ENCODE data around the gene ABCF3. TPM values are rescaled to one million over a fixed set of nuclear protein-coding genes. Genes with fewer than 3 reads are reported as not detected.

ABCF3 gene
- total RNA-seq, 4 donors from 2014 or later: 11.8 to 73.0 (median 36.8) TPM

- Histone ChIP-seq H3K4me3 (no peak overlapping the region), H3K36me3 (no peaks in the 10 kb centered on the region), H3K9me3 (no peaks in the 10 kb centered on the region), H3K27ac (no peak overlapping the region), H3K4me1 (peaks cover 0 to 3% of the 10 kb centered on the region in 2 donors), H3K27me3 (no peaks in the 10 kb centered on the region)
- TF ChIP-seq POLR2A (IDR thresholded peaks at IDR 0.05): no peak
- no peak for TF ChIP-seq CTCF (IDR thresholded peaks at IDR 0.05)
- intact Hi-C loops (cut with DNase I; ENCODE audit: low total_unique reads): no loop called here
- DNase-seq: no peak
Observed at GRCh38 chr3:184223946-184224345, 37.9 kb downstream of the ABCF3 start.

- DNase-seq: no peak
- H3K9me3 ChIP-seq: no peaks in the 10 kb centered on the region
- H3K36me3 ChIP-seq: no peaks in the 10 kb centered on the region
- no peak overlapping the region for H3K4me3 ChIP-seq
- TF ChIP-seq CTCF (IDR thresholded peaks at IDR 0.05) (peak in 3 of 4 experiments; percentile 22 to 40 (median 28)), POLR2A (IDR thresholded peaks at IDR 0.05) (no peak)
- intact Hi-C loops (cut with DNase I; ENCODE audit: low total_unique reads): no loop called here
- peaks cover 8 to 19% of the 10 kb centered on the region in 2 donors for H3K27me3 ChIP-seq
- no peak overlapping the region for H3K27ac ChIP-seq
- H3K4me1 ChIP-seq: peaks cover 0 to 18% of the 10 kb centered on the region in 2 donors
Observed at GRCh38 chr3:184227481-184227935, 41.5 kb downstream of the ABCF3 start.

- intact Hi-C loops (cut with DNase I; ENCODE audit: low total_unique reads): no loop called here
- H3K36me3 ChIP-seq: no peaks in the 10 kb centered on the region
- H3K4me3 ChIP-seq: no peak overlapping the region
- no peak overlapping the region for H3K27ac ChIP-seq
- H3K4me1 ChIP-seq: peaks cover 0 to 18% of the 10 kb centered on the region in 2 donors
- no peak for DNase-seq
- H3K27me3 ChIP-seq: peaks cover 8 to 19% of the 10 kb centered on the region in 2 donors
- no peaks in the 10 kb centered on the region for H3K9me3 ChIP-seq
- TF ChIP-seq POLR2A (IDR thresholded peaks at IDR 0.05): no peak
- TF ChIP-seq CTCF (IDR thresholded peaks at IDR 0.05): no peak
Observed at GRCh38 chr3:184228376-184229137, 42.6 kb downstream of the ABCF3 start.

GRCh38 chr3:184229394-184230080, 43.5 kb downstream of the ABCF3 start, which contains the start of gene VWA5B2:
VWA5B2 (plus strand) TSS chr3:184229585; CDS start chr3:184230529, 944 bp downstream.
- TF ChIP-seq POLR2A (IDR thresholded peaks at IDR 0.05) (no peak), CTCF (IDR thresholded peaks at IDR 0.05) (peak in 3 of 4 experiments; percentile 17 to 52 (median 39))
- peaks cover 8 to 19% of the 10 kb centered on the region in 2 donors for H3K27me3 ChIP-seq
- peak within 1 kb of the TSS; percentile 3 to 44 for H3K4me3 ChIP-seq
- DNase-seq: peak; percentile 22 to 60
- intact Hi-C loops (cut with DNase I; ENCODE audit: low total_unique reads): no loop called here
- H3K9me3 ChIP-seq: no peaks in the 10 kb centered on the region
- H3K36me3 ChIP-seq: no peaks in the 10 kb centered on the region
- H3K27ac ChIP-seq: no peak within 1 kb of the TSS
- peaks cover 0 to 18% of the 10 kb centered on the region in 2 donors for H3K4me1 ChIP-seq
